Activated CD4-positive, alpha-beta T cell treated with anti-CD3 and anti-CD28 coated beads, Interleukin-2, amount 50 U/mL, for 48 hours (primary cell): ENCODE measurements around the gene TINAGL1.

Source experiments
- DNase-seq, 2 experiments: peaks; one replicate each; pipeline ENCODE4 v3.0.0-alpha.2; 2020

The TINAGL1 gene

GRCh38 chr1:31614414-31615005 is 38.2 kb downstream of the TINAGL1 start:
- DNase-seq: no peak

GRCh38 chr1:31615414-31615813 is 39.1 kb downstream of the TINAGL1 start:
- no peak for DNase-seq

GRCh38 chr1:31615939-31616338 is 39.6 kb downstream of the TINAGL1 start:
- DNase-seq: no peak

GRCh38 chr1:31617218-31617915 is 41.1 kb downstream of the TINAGL1 start, which contains the start of gene HCRTR1:
Gene HCRTR1, plus strand, starts transcription at chr1:31617689. Its CDS starts 1,504 bp downstream, at chr1:31619193.
- no peak for DNase-seq

- DNase-seq: peak; percentile 52 to 56
These were observed 41.8 kb downstream of the TINAGL1 start for GRCh38 chr1:31617916-31618746.

- no peak for DNase-seq
These were observed 42.9 kb downstream of the TINAGL1 start for GRCh38 chr1:31618916-31619846.

GRCh38 chr1:31620631-31621497 is 44.5 kb downstream of the TINAGL1 start:
- DNase-seq: no peak

- DNase-seq: no peak
These were observed 45.1 kb downstream of the TINAGL1 start for GRCh38 chr1:31621498-31621820.

GRCh38 chr1:31621847-31622730 is 45.8 kb downstream of the TINAGL1 start:
- no peak for DNase-seq

- DNase-seq: no peak
These were observed 47.0 kb downstream of the TINAGL1 start for GRCh38 chr1:31623365-31623764.

GRCh38 chr1:31624309-31624708 is 48.0 kb downstream of the TINAGL1 start:
- no peak for DNase-seq

GRCh38 chr1:31624731-31625514 is 48.6 kb downstream of the TINAGL1 start:
- no peak for DNase-seq

GRCh38 chr1:31625561-31626222 is 49.4 kb downstream of the TINAGL1 start:
- DNase-seq: no peak

- no peak for DNase-seq
These were observed 50.2 kb downstream of the TINAGL1 start for GRCh38 chr1:31626223-31627207.

- DNase-seq: no peak
These were observed 51.1 kb downstream of the TINAGL1 start for GRCh38 chr1:31627301-31627929.

GRCh38 chr1:31627930-31628559 is 51.7 kb downstream of the TINAGL1 start:
- no peak for DNase-seq
